K562 (cell line): Measurements from ENCODE around the gene COL4A2. TPM values are rescaled to one million over a fixed set of nuclear protein-coding genes. Genes with fewer than 3 reads are reported as not detected.

Experiments
- ATAC-seq: fragments of 200-7000 bp; cut with Tn5 transposase; 3 replicates; pipeline ENCODE4 v1.9.1; 2020; ENCODE audit warnings: moderate library complexity
- BruUV-seq: library from RNA; stranded (reverse); fragments of 400-500 nt; replicated peaks from 2 replicates; lab custom pipeline; 2021; lab: Mats Ljungman, UMichigan
- CTCF ChIA-PET: fragments of 300-600 bp; formaldehyde crosslinking; extraction: SDS; loops from one replicate; lab custom pipeline; 2021; ENCODE audit warnings: low intra/inter-chr PET ratio; lab: Yijun Ruan, JAX
- POLR2A ChIA-PET: fragments of 300-600, 350-650 bp; sonication (Branson Sonifier 250); formaldehyde crosslinking; extraction: SDS; loops from one replicate; lab custom pipeline; 2021; ENCODE audit warnings: antibody characterized with exemption, inconsistent platforms; lab: Yijun Ruan, JAX
- DNase-seq, 4 experiments: peaks; one replicate each; pipeline versions ENCODE4 v3.0.0 to v3.0.0-alpha.2; 2011 to 2018; ENCODE audit warnings: low spot score in 3 of 4, mixed read lengths in 3 of 4; ENCODE audit errors: extremely low read depth in 1 of 4
- FAIRE-seq: peaks from 2 replicates; lab custom pipeline; 2011; peaks lifted over from hg19 to GRCh38; lab: Jason Lieb, UNC
- H2AFZ ChIP-seq: 2 replicates; pipeline ENCODE4 v1.6.0; 2011; ENCODE audit warnings: low read depth, low read length, control low read depth, inconsistent platforms
- H3K27ac ChIP-seq: fragments of 200-600 bp; 3 replicates; pipeline ENCODE4 v1.8.0; 2011; ENCODE audit warnings: low read depth, mild to moderate bottlenecking, control low read depth, inconsistent platforms, low read length, moderate library complexity, mixed read lengths; ENCODE audit errors: extremely low read depth
- H3K27me3 ChIP-seq, 2 experiments: fragments of 300-600 bp in 1 of 2; 2 replicates in 1 of 2; 3 replicates in 1 of 2; pipeline versions ENCODE4 v1.6.0 to v1.8.0; 2011; ENCODE audit warnings: inconsistent platforms in 2 of 2, low read length in 2 of 2, mild to moderate bottlenecking in 1 of 2, mixed read lengths in 1 of 2, moderate library complexity in 1 of 2; ENCODE audit not compliant: control insufficient read depth in 2 of 2, insufficient read depth in 2 of 2
- H3K36me3 ChIP-seq: fragments of 300-600 bp; 3 replicates; pipeline ENCODE4 v1.8.0; 2011; ENCODE audit warnings: mild to moderate bottlenecking, low read length, inconsistent platforms; ENCODE audit not compliant: control insufficient read depth, insufficient read depth
- H3K4me1 ChIP-seq, 2 experiments: fragments of 200-600 bp in 1 of 2; replicated peaks in 1 of 2; 2 replicates in 1 of 2; 3 replicates in 1 of 2; pipeline versions ENCODE4 v1.5.1 to v1.8.0; 2011; ENCODE audit warnings: inconsistent platforms in 2 of 2, low read length in 2 of 2, mild to moderate bottlenecking in 1 of 2, mixed read lengths in 1 of 2, moderate library complexity in 1 of 2; ENCODE audit not compliant: control insufficient read depth in 2 of 2, insufficient read depth in 2 of 2
- H3K4me2 ChIP-seq: 2 replicates; pipeline ENCODE4 v1.6.1; 2011; ENCODE audit warnings: low read length, control low read depth, inconsistent platforms, mixed read lengths; ENCODE audit not compliant: insufficient read depth
- H3K4me3 ChIP-seq: fragments of 200-600 bp; sonication (generic), shearing (Covaris generic); 2 replicates; pipeline ENCODE4 v1.5.1; 2016; ENCODE audit warnings: control low read depth, inconsistent platforms
- H3K79me2 ChIP-seq: fragments of 200-600 bp; 3 replicates; pipeline ENCODE4 v1.8.0; 2011; ENCODE audit warnings: low read length, inconsistent platforms; ENCODE audit not compliant: control insufficient read depth, insufficient read depth
- H3K9ac ChIP-seq, 2 experiments: 2 replicates each; pipeline versions ENCODE4 v1.6.0 to v1.6.1; 2011; ENCODE audit warnings: low read depth in 2 of 2, low read length in 2 of 2, control low read depth in 1 of 2, inconsistent platforms in 1 of 2, mild to moderate bottlenecking in 1 of 2, mixed read lengths in 1 of 2; ENCODE audit not compliant: insufficient read depth in 1 of 2
- H3K9me1 ChIP-seq: one replicate; pipeline ENCODE4 v1.6.0; 2011; ENCODE audit warnings: inconsistent platforms, mild to moderate bottlenecking, low read length, moderate library complexity; ENCODE audit not compliant: control insufficient read depth, insufficient read depth
- H3K9me3 ChIP-seq: replicated peaks from 2 replicates; pipeline ENCODE4 v1.5.1; 2011; ENCODE audit warnings: low read depth, low read length, inconsistent platforms; ENCODE audit not compliant: control insufficient read depth, insufficient read depth
- H4K20me1 ChIP-seq: replicated peaks from 2 replicates; pipeline ENCODE4 v1.6.1; 2011; ENCODE audit warnings: low read length, inconsistent platforms, mixed read lengths; ENCODE audit not compliant: control insufficient read depth, insufficient read depth
- CBFA2T3 ChIP-seq: fragments of 450-650 bp; IDR thresholded peaks from 2 replicates; pipeline ENCODE4 v1.6.1; 2017
- CREBBP ChIP-seq: IDR thresholded peaks from one replicate; pipeline ENCODE4 v1.6.1; 2012; ENCODE audit warnings: low read depth, mild to moderate bottlenecking, control low read depth, inconsistent platforms, low read length
- DPF2 ChIP-seq: fragments of 450-650 bp; IDR thresholded peaks from 2 replicates; pipeline ENCODE4 v1.6.1; 2016
- JUND ChIP-seq, 2 experiments: IDR thresholded peaks; 2 replicates in 1 of 2; 3 replicates in 1 of 2; pipeline ENCODE4 v1.6.1; 2011; ENCODE audit warnings: borderline replicate concordance in 2 of 2, low read depth in 2 of 2, low read length in 2 of 2, improper control_type of control experiment in 1 of 2, missing biosample characterization in 1 of 2, missing genetic modification characterization in 1 of 2, missing genetic modification reagents in 1 of 2
- SLC30A9 ChIP-seq: fragments of 250-450 bp; sonication (Bioruptor Pico); IDR thresholded peaks from 2 replicates; pipeline ENCODE4 v1.8.0; 2022; ENCODE audit warnings: mild to moderate bottlenecking, moderate library complexity
- STAT5A ChIP-seq: IDR thresholded peaks from 2 replicates; pipeline ENCODE4 v1.6.1; 2012; ENCODE audit warnings: low read length, inconsistent platforms, borderline replicate concordance
- TBL1XR1 ChIP-seq, 2 experiments: IDR thresholded peaks; 2 replicates each; pipeline ENCODE4 v1.6.1; 2012; ENCODE audit warnings: improper control_type of control experiment in 2 of 2, low read length in 2 of 2, mild to moderate bottlenecking in 1 of 2
- TCFL5 ChIP-seq: fragments of 250-450 bp; sonication (Bioruptor Pico); conservative IDR thresholded peaks from 2 replicates; pipeline ENCODE4 v1.6.1; 2021; ENCODE audit warnings: mild to moderate bottlenecking, moderate library complexity, matching md5 sums
- ZNF3 ChIP-seq: fragments of 250-450 bp; sonication (Bioruptor Pico); IDR thresholded peaks from 2 replicates; pipeline ENCODE4 v1.5.0; 2021; ENCODE audit warnings: mild to moderate bottlenecking, moderate library complexity
- WGBS: fragments of 100-300 bp; shearing (Covaris generic); methylation state at CpG from one replicate; pipeline ENCODE4 v1.1.6; 2016; ENCODE audit warnings: low coverage, mixed read lengths; ENCODE audit not compliant: insufficient coverage; ENCODE audit errors: missing lambda C conversion rate; 5-methylcytosine and 5-hydroxymethylcytosine counted together
- in situ Hi-C: fragments of 300-500 bp; cut with MboI; formaldehyde crosslinking; loops from 4 replicates; pipeline ENCODE4 v1.15.0; 2018; ENCODE audit warnings: inconsistent platforms, mixed read lengths
- intact Hi-C: fragments of 100-400 bp; cut with micrococcal nuclease; formaldehyde crosslinking; loops from 2 replicates; pipeline ENCODE4 v1.14.2; 2022
- polyA plus RNA-seq, 8 experiments: library from polyadenylated mRNA; depleted of rRNA in 4 of 8; stranded (reverse) in 5 of 8; unstranded in 3 of 8; fragments of >200 nt; fragmentation: Nextera tagmentation in 2 of 8; fragmentation: Illumina TruSeq in 1 of 8; extraction: Ambion mirVana in 2 of 8; extraction: Trizol in 1 of 8; gene quantifications; 2 replicates each; pipeline versions ENCODE4 v1.2.1 to v1.2.3, GENCODE V29; 2011 to 2014; ENCODE audit warnings: inconsistent platforms in 1 of 8, missing spikeins in 1 of 8
- total RNA-seq, 7 experiments: library from RNA; depleted of rRNA in 6 of 7; stranded (reverse); fragments of >200 nt in 6 of 7; fragmentation: Illumina TruSeq in 2 of 7; extraction: Trizol in 2 of 7; gene quantifications; 2 replicates each; pipeline versions ENCODE4 v1.2.1 to v1.2.3, GENCODE V29; 2011 to 2021; ENCODE audit warnings: low replicate concordance in 1 of 7
- TF ChIP-seq, protein P1 (sequence below), 3 experiments: IDR thresholded peaks in 2 of 3; conservative IDR thresholded peaks in 1 of 3; 2 replicates each; pipeline ENCODE4 v1.5.1; 2011 to 2012; ENCODE audit warnings: low read length in 3 of 3, mild to moderate bottlenecking in 3 of 3, control low read depth in 2 of 3, improper control_type of control experiment in 1 of 3, inconsistent platforms in 1 of 3, low read depth in 1 of 3, mixed read lengths in 1 of 3, moderate library complexity in 1 of 3; ENCODE audit not compliant: insufficient read depth in 2 of 3
- TF ChIP-seq, protein P2 (sequence below): fragments of 450-650 bp; conservative IDR thresholded peaks from 2 replicates; pipeline ENCODE4 v1.6.1; 2016; ENCODE audit warnings: missing genetic modification characterization, low read depth, mild to moderate bottlenecking, missing compliant biosample characterization, moderate library complexity
- TF ChIP-seq, protein P3 (sequence below): sonication (generic); formaldehyde crosslinking; IDR thresholded peaks from 2 replicates; pipeline ENCODE4 v1.8.0; 2022; ENCODE audit warnings: missing genetic modification reagents, mild to moderate bottlenecking, moderate library complexity, borderline replicate concordance

The COL4A2 gene
- total and polyA plus RNA-seq, 9 of the 15 experiments (the other 6 are each of a cell fraction or from before 2014, with no cell fraction given) = 0.13 to 15.2 (median 8.1) TPM

DNA sequence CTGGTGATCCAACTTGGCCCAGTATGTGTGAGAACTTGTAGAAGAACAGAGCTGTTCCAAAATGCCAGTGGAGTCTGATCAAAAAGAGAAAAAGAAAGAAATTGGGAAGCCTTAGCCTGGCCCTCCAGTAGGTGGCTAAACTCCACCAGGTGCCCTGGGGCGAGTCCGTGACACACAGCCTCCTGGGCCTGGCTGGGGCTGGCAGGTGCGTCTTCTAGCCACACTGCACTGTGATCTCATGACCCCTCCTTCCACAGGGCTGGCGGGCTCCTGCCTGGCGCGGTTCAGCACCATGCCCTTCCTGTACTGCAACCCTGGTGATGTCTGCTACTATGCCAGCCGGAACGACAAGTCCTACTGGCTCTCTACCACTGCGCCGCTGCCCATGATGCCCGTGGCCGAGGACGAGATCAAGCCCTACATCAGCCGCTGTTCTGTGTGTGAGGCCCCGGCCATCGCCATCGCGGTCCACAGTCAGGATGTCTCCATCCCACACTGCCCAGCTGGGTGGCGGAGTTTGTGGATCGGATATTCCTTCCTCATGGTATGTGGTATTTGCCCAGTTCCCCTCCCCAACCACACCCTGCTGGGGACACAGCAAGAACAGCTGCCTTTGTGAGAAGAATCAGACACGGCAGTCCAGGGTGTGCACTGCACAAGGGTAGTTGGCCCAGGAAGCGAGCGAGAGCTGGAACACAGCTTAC lies 200.7 kb downstream of the COL4A2 start (continued):
- TF ChIP-seq, protein P1, sequence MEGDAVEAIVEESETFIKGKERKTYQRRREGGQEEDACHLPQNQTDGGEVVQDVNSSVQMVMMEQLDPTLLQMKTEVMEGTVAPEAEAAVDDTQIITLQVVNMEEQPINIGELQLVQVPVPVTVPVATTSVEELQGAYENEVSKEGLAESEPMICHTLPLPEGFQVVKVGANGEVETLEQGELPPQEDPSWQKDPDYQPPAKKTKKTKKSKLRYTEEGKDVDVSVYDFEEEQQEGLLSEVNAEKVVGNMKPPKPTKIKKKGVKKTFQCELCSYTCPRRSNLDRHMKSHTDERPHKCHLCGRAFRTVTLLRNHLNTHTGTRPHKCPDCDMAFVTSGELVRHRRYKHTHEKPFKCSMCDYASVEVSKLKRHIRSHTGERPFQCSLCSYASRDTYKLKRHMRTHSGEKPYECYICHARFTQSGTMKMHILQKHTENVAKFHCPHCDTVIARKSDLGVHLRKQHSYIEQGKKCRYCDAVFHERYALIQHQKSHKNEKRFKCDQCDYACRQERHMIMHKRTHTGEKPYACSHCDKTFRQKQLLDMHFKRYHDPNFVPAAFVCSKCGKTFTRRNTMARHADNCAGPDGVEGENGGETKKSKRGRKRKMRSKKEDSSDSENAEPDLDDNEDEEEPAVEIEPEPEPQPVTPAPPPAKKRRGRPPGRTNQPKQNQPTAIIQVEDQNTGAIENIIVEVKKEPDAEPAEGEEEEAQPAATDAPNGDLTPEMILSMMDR (IDR thresholded peaks at IDR 0.05 in 2 of 3, conservative IDR thresholded peaks at IDR 0.05 in 1 of 3; ENCODE audit: insufficient read depth in 2 of 3, low read depth in 1 of 3, low read length in 3 of 3) = 0 out of 6 replicates have a peak, but pooled peaks of 1 of the 3 experiments have one; percentile 27
- TF ChIP-seq, protein P2, sequence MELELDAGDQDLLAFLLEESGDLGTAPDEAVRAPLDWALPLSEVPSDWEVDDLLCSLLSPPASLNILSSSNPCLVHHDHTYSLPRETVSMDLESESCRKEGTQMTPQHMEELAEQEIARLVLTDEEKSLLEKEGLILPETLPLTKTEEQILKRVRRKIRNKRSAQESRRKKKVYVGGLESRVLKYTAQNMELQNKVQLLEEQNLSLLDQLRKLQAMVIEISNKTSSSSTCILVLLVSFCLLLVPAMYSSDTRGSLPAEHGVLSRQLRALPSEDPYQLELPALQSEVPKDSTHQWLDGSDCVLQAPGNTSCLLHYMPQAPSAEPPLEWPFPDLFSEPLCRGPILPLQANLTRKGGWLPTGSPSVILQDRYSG (tag) = no peak

DNA sequence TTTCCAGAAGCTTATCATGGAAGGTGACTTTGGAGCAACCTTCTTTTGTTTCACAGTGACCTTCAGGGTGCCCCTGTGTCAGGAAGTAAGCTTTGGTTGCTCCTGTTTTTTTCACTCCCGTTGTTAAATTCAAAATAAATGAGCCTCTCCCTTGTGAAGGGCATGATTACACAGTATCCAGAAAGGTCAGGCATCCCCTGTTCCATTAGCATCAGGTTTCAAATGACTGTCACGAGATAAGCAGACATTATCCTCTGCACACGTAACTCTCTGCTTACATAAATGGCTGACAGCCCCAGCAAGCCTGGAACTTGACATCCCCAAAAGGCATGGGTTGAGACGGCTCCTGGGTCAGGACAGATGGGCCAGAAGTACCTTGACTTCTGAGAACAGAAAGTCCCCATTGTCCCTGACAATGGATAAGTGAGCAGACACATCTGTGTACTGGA lies 202.4 kb downstream of the COL4A2 start:
- DNase-seq (peak; percentile 29 to 77 (median 47)), ATAC-seq (peak; percentile 64), FAIRE-seq (peak; percentile 87)
- 0% methylated on average over 4 of the region's 4 CpGs for WGBS
- in situ Hi-C loops = no loop called here
- Histone ChIP-seq H3K36me3 (no peaks in the 10 kb centered on the region), H3K79me2 (no peaks in the 10 kb centered on the region), H3K27me3 (no peaks in the 10 kb centered on the region), H4K20me1 (no peaks in the 10 kb centered on the region), H2AFZ (peak overlapping the region; percentile 83), H3K4me1 (peaks cover 59 to 63% of the 10 kb centered on the region in 2 experiments), H3K9me3 (no peaks in the 10 kb centered on the region), H3K4me2 (peak overlapping the region; percentile 42), H3K9ac (peak overlapping the region; percentile 35 to 43; a peak in 3 of 4 replicates), H3K9me1 (peaks cover 3% of the 10 kb centered on the region), H3K4me3 (no peak overlapping the region), H3K27ac (peak overlapping the region; percentile 87)
- intact Hi-C loops = loop anchor here (5.0 kb wide), 2 partner anchors 53 to 68 kb away; partner anchors contain the start of gene RAB20
- no TSS peak for BruUV-seq
- ChIA-PET CTCF (no interaction called here), POLR2A (interaction anchor here (0.6 to 2.4 kb wide), 3 partner anchors 13 to 346 kb away, joined by 3 to 9 read pairs (median 3); no protein-coding TSS in a partner anchor)
- no peak for TF ChIP-seq TCFL5 (CRISPR knock-in tag)
- TF ChIP-seq, protein P3, sequence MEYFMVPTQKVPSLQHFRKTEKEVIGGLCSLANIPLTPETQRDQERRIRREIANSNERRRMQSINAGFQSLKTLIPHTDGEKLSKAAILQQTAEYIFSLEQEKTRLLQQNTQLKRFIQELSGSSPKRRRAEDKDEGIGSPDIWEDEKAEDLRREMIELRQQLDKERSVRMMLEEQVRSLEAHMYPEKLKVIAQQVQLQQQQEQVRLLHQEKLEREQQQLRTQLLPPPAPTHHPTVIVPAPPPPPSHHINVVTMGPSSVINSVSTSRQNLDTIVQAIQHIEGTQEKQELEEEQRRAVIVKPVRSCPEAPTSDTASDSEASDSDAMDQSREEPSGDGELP = 0 out of 2 replicates have a peak, but pooled peaks have one; percentile 34
- no peak for TF ChIP-seq ZNF3 (CRISPR knock-in tag)
- TF ChIP-seq CREBBP = no peak
- TF ChIP-seq SLC30A9 = no peak
- TF ChIP-seq STAT5A = peak; percentile 65
- peak; percentile 58 for TF ChIP-seq DPF2
- TF ChIP-seq JUND (IDR thresholded peaks at IDR 0.05; ENCODE audit: borderline replicate concordance, low read depth, low read length) = peak; percentile 12; the same call in 1 of the 2 replicates
- peak; percentile 67; the same call in 1 of the 3 replicates for TF ChIP-seq JUND (tag; IDR thresholded peaks at IDR 0.05; ENCODE audit: borderline replicate concordance, low read depth, low read length)
- peak; percentile 88 for TF ChIP-seq CBFA2T3
- TF ChIP-seq TBL1XR1 (IDR thresholded peaks at IDR 0.05; ENCODE audit: low read length in 2 of 2) = peak in 1 of 2 experiments; percentile 20; a peak in 1 of 4 replicates
